GM12872 (cell line): Measurements from ENCODE around the gene TPRA1.

Source experiments
- CTCF ChIP-seq: IDR thresholded peaks from 3 replicates; pipeline ENCODE4 v1.5.1; 2011; ENCODE audit warnings: low read depth, mild to moderate bottlenecking, low read length, moderate library complexity; ENCODE audit not compliant: insufficient read depth

TPRA1 gene

GRCh38 chr3:127569160-127569559 lies 21.4 kb downstream of the TPRA1 start:
- TF ChIP-seq CTCF, result no peak

GRCh38 chr3:127568586-127568985 lies 21.9 kb downstream of the TPRA1 start:
- no peak for TF ChIP-seq CTCF

GRCh38 chr3:127566833-127567232 lies 23.7 kb downstream of the TPRA1 start:
- no peak for TF ChIP-seq CTCF

- TF ChIP-seq CTCF, result no peak
These were observed 24.8 kb downstream of the TPRA1 start for GRCh38 chr3:127565711-127566110.

GRCh38 chr3:127560051-127560787 lies 30.3 kb downstream of the TPRA1 start:
- no peak for TF ChIP-seq CTCF

GRCh38 chr3:127556565-127556964 lies 34.0 kb downstream of the TPRA1 start:
- peak; percentile 38; the same call in 2 of the 3 replicates for TF ChIP-seq CTCF

- no peak for TF ChIP-seq CTCF
These were observed 35.4 kb downstream of the TPRA1 start for GRCh38 chr3:127555108-127555507.
